Tibial nerve (tissue), 4 donors: ENCODE results near the gene ITK. TPM values are rescaled to one million over a fixed set of nuclear protein-coding genes. Genes with fewer than 3 reads are reported as not detected.

Experiments used
- DNase-seq, 2 donors: peaks; one replicate each; pipeline ENCODE4 v3.0.0-alpha.2; 2019; ENCODE audit warnings: low spot score in 2 of 2
- H3K27ac ChIP-seq, 4 donors: fragments of 200-600 bp; sonication (generic) in 3 of 4; one replicate each; pipeline ENCODE4 v1.5.1; 2017 to 2019; ENCODE audit warnings: mild to moderate bottlenecking in 1 of 4
- H3K27me3 ChIP-seq, 2 donors: fragments of 200-600 bp; sonication (generic) in 1 of 2; one replicate each; pipeline versions ENCODE4 v1.5.1 to v1.6.0; 2017 to 2019
- H3K36me3 ChIP-seq, 3 donors: fragments of 200-600 bp; sonication (generic); one replicate each; pipeline ENCODE4 v1.5.1; 2018 to 2019
- H3K4me1 ChIP-seq, 4 donors: fragments of 200-600 bp; sonication (generic) in 3 of 4; one replicate each; pipeline ENCODE4 v1.5.1; 2017 to 2019
- H3K4me3 ChIP-seq, 4 donors: fragments of 200-600 bp; sonication (generic) in 3 of 4; one replicate each; pipeline ENCODE4 v1.5.1; 2017 to 2019; ENCODE audit warnings: mild to moderate bottlenecking in 1 of 4, moderate library complexity in 1 of 4
- H3K9me3 ChIP-seq, 4 donors: fragments of 200-600 bp; sonication (generic) in 3 of 4; one replicate each; pipeline ENCODE4 v1.5.1; 2017 to 2019
- EP300 ChIP-seq, 2 donors: sonication (generic); formaldehyde crosslinking; IDR thresholded peaks; one replicate each; pipeline ENCODE4 v1.6.1; 2017; ENCODE audit warnings: antibody characterized with exemption in 2 of 2, mild to moderate bottlenecking in 1 of 2
- POLR2A ChIP-seq, 2 donors: fragments of 450-650 bp; IDR thresholded peaks; one replicate each; pipeline ENCODE4 v1.6.1; 2017; ENCODE audit warnings: antibody characterized with exemption in 2 of 2, mild to moderate bottlenecking in 2 of 2, moderate library complexity in 2 of 2
- WGBS, 2 donors: methylation state at CpG; one replicate each; pipeline ENCODE4 v1.1.5; 2018; 5-methylcytosine and 5-hydroxymethylcytosine counted together
- total RNA-seq, 4 donors: library from RNA; depleted of rRNA; stranded (reverse); fragments of >200 nt; gene quantifications; one replicate each; pipeline ENCODE4 v1.1.0, GENCODE V29; 2016
- TF ChIP-seq, protein P1 (sequence below), 5 experiments: fragments of 200-600 bp in 3 of 5; fragments of 450-650 bp in 2 of 5; sonication (generic) in 3 of 5; IDR thresholded peaks; one replicate each; pipeline ENCODE4 v1.5.1; 2016 to 2019; ENCODE audit warnings: antibody characterized with exemption in 5 of 5, mild to moderate bottlenecking in 3 of 5, moderate library complexity in 2 of 5

ITK gene
- total RNA-seq, 4 donors from 2014 or later, result 0.44 to 3.3 (median 1.2) TPM

DNA sequence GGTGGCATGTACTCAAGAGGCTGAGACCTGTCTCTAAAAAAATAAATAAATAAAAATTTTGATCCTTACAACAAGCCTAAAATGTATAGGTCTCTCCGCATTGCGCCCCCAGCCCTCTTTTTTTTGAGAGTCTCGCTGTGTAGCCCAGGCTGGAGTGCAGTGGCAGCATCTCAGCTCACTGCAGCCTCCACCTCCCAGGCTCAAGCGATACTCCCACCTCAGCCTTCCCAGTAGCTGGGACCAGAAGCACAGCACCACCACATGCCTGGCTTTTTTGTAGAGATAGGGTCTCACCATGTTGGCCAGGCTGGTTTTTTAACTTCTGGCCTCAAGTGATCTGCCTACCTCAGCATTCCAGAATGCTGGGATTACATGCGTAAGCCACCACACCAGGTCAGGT, 12.4 kb upstream of the ITK start:
- DNase-seq, result no peak
- H3K9me3 ChIP-seq, result no peaks in the 10 kb centered on the region
- TF ChIP-seq, protein P1, sequence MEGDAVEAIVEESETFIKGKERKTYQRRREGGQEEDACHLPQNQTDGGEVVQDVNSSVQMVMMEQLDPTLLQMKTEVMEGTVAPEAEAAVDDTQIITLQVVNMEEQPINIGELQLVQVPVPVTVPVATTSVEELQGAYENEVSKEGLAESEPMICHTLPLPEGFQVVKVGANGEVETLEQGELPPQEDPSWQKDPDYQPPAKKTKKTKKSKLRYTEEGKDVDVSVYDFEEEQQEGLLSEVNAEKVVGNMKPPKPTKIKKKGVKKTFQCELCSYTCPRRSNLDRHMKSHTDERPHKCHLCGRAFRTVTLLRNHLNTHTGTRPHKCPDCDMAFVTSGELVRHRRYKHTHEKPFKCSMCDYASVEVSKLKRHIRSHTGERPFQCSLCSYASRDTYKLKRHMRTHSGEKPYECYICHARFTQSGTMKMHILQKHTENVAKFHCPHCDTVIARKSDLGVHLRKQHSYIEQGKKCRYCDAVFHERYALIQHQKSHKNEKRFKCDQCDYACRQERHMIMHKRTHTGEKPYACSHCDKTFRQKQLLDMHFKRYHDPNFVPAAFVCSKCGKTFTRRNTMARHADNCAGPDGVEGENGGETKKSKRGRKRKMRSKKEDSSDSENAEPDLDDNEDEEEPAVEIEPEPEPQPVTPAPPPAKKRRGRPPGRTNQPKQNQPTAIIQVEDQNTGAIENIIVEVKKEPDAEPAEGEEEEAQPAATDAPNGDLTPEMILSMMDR (IDR thresholded peaks at IDR 0.05), result no peak
- TF ChIP-seq EP300 (IDR thresholded peaks at IDR 0.05) (no peak), POLR2A (IDR thresholded peaks at IDR 0.05) (no peak)
- no peak overlapping the region for H3K4me3 ChIP-seq
- 94 to 99% methylated on average over 5 of the region's 5 CpGs for WGBS, 2 donors
- H3K27ac ChIP-seq, result no peak overlapping the region
- no peaks in the 10 kb centered on the region for H3K4me1 ChIP-seq
- H3K36me3 ChIP-seq, result no peaks in the 10 kb centered on the region
- no peaks in the 10 kb centered on the region for H3K27me3 ChIP-seq

DNA sequence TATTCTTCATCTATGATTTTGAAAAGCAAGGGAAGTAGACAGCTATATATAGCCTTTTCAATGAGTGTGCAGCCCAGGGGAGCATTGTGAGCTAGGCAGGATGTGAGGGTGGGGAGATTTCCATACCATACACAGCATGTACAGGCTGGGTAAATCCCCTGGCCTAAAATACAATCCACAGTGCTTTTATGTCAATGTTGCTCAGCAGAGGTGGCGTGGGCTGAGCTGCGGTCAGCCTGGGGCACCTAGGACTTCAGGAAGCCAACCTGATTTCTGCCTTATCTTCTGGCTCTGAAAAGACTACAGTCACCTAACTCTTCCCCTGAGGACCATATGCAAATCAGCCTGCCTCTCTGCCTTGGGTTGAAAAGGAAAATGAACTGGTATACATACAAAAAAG, 8.2 kb upstream of the ITK start:
- whole genome bisulfite sequencing, 2 donors, result 39 to 46% methylated on average over 2 of the region's 2 CpGs
- Histone ChIP-seq H3K4me3 (no peak overlapping the region), H3K27me3 (no peaks in the 10 kb centered on the region), H3K4me1 (no peaks in the 10 kb centered on the region), H3K36me3 (no peaks in the 10 kb centered on the region), H3K27ac (no peak overlapping the region), H3K9me3 (no peaks in the 10 kb centered on the region)
- no peak for TF ChIP-seq POLR2A (IDR thresholded peaks at IDR 0.05)
- TF ChIP-seq EP300 (IDR thresholded peaks at IDR 0.05), result no peak
- TF ChIP-seq, protein P1 (IDR thresholded peaks at IDR 0.05), result no peak
- no peak for DNase-seq

DNA sequence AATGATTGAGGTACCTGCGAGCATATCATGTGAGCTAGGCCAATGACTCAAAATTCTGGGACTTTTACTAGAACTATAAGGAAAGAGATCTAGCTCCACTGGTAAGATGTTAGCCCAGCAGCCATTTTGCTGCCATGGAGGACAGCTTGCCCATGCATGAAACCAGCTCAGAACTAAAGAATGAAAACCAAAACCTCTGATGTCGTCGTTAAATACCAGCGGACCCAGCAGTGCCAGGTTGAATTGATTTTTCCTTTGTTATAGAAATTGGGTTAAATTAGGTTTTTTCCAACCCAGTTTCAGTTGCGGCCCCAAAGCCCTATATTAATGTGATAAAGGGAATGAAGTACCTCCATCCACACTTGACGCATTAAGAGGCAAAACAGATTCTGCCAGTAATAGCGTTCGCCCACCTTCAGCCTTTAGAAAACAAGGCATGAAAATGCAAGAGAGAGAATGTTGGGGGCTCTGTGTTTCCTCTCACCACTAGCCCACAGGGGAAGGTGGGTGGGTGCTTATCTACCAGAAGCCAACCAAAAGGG, 5.5 kb upstream of the ITK start:
- WGBS, 2 donors, result 89 to 91% methylated on average over 8 of the region's 8 CpGs

DNA sequence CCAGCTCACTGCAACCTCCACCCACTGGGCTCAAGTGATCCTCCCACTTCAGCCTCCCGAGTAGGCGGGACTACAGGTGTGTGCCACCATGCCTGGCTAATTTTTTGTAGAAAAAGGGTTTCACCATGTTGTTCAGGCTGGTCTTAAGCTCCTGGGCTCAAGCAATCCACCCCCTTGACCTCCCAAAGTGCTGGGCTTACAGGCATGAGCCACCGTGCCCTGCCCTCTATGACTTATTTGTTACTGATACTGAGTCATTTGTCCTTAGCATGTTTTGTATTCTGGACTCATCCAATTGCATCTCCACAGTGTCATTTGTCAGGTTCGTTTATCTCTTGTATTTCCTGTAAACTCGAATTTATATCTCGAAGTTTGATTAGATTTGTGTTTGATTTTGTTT, 2.7 kb upstream of the ITK start:
- no peak overlapping the region for H3K27ac ChIP-seq
- no peaks in the 10 kb centered on the region for H3K27me3 ChIP-seq
- H3K9me3 ChIP-seq, result no peaks in the 10 kb centered on the region
- no peaks in the 10 kb centered on the region for H3K4me1 ChIP-seq
- DNase-seq, result no peak
- TF ChIP-seq POLR2A (IDR thresholded peaks at IDR 0.05) (no peak), EP300 (IDR thresholded peaks at IDR 0.05) (no peak)
- TF ChIP-seq, protein P1 (IDR thresholded peaks at IDR 0.05), result no peak
- H3K4me3 ChIP-seq, result no peak overlapping the region
- H3K36me3 ChIP-seq, result no peaks in the 10 kb centered on the region
- 80% methylated on average over 6 of the region's 6 CpGs for WGBS, 2 donors

More for the DNA sequence above, 5.5 kb upstream of the ITK start:
- H3K36me3 ChIP-seq, result no peaks in the 10 kb centered on the region
- no peak overlapping the region for H3K27ac ChIP-seq
- DNase-seq, result no peak
- no peaks in the 10 kb centered on the region for H3K27me3 ChIP-seq
- H3K9me3 ChIP-seq, result no peaks in the 10 kb centered on the region
- H3K4me3 ChIP-seq, result no peak overlapping the region
- no peaks in the 10 kb centered on the region for H3K4me1 ChIP-seq
- TF ChIP-seq EP300 (IDR thresholded peaks at IDR 0.05) (no peak), POLR2A (IDR thresholded peaks at IDR 0.05) (no peak)
- TF ChIP-seq, protein P1 (IDR thresholded peaks at IDR 0.05), result no peak

DNA sequence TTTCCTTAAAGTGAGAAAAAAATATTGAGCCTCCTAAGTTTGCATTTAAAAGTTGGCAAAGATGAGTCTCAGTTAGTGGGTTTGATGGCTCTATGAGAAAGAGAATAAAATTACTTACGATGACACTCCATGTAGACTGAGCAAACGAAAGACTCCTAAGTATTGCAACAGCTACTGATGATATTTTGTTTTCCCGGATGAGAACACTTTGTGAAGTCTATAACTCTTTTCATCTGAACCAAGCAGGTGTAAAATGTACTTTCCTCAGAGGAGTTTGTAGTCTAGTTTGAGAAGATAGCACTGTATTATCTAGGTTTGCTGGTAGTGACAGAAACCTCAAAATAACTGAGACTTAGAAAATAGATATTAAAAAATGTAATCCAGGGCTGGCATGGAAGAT, 1.7 kb upstream of the ITK start:
- Histone ChIP-seq H3K36me3 (no peaks in the 10 kb centered on the region), H3K27ac (no peak overlapping the region), H3K27me3 (no peaks in the 10 kb centered on the region), H3K4me3 (no peak overlapping the region), H3K4me1 (no peaks in the 10 kb centered on the region), H3K9me3 (no peaks in the 10 kb centered on the region)
- WGBS, 2 donors, result 70 to 89% methylated on average over 3 of the region's 3 CpGs
- TF ChIP-seq POLR2A (IDR thresholded peaks at IDR 0.05), result no peak
- TF ChIP-seq, protein P1 (IDR thresholded peaks at IDR 0.05), result no peak
- TF ChIP-seq EP300 (IDR thresholded peaks at IDR 0.05), result no peak
- no peak for DNase-seq
